HEK293 (cell line): Measurements from ENCODE around the gene RBM7.

Experiments
- CTCF ChIA-PET: fragments of 350-600 bp; formaldehyde crosslinking; extraction: SDS; loops from one replicate; lab custom pipeline; 2021; ENCODE audit warnings: antibody characterized with exemption; lab: Yijun Ruan, JAX
- POLR2A ChIA-PET: fragments of 300-600 bp; formaldehyde crosslinking; extraction: SDS; loops from one replicate; lab custom pipeline; 2020; ENCODE audit warnings: antibody characterized with exemption, inconsistent platforms; lab: Yijun Ruan, JAX
- H3K27ac ChIP-seq: fragments of 200-500 bp; sonication (Bioruptor generic); 2 replicates; pipeline ENCODE4 v1.5.1; 2014; ENCODE audit warnings: low read depth, low read length, control low read depth, inconsistent platforms; ENCODE audit errors: extremely low read depth
- H3K36me3 ChIP-seq, 2 experiments: fragments of 200-500 bp in 1 of 2; sonication (Bioruptor generic) in 1 of 2; 1 replicate in 1 of 2; 2 replicates in 1 of 2; pipeline ENCODE4 v1.5.1; 2014 to 2017; ENCODE audit warnings: inconsistent platforms in 2 of 2, low read length in 2 of 2; ENCODE audit not compliant: control insufficient read depth in 2 of 2, insufficient read depth in 1 of 2
- H3K4me1 ChIP-seq: fragments of 200-500 bp; sonication (Bioruptor generic); 2 replicates; pipeline ENCODE4 v1.5.1; 2014; ENCODE audit warnings: mild to moderate bottlenecking, low read length, inconsistent platforms; ENCODE audit not compliant: control insufficient read depth, insufficient read depth
- H3K4me3 ChIP-seq: 2 replicates; pipeline ENCODE4 v1.5.1; 2011; ENCODE audit warnings: low read depth, mild to moderate bottlenecking, control low read depth, low read length, moderate library complexity
- H3K9me3 ChIP-seq: fragments of 200-500 bp; sonication (Bioruptor generic); 2 replicates; pipeline ENCODE4 v1.5.1; 2014; ENCODE audit warnings: low read depth, low read length, inconsistent platforms; ENCODE audit not compliant: control insufficient read depth, insufficient read depth
- BCL6B ChIP-seq: fragments of 450-650 bp; formaldehyde crosslinking; IDR thresholded peaks from 2 replicates; pipeline ENCODE4 v1.5.1; 2017; ENCODE audit warnings: missing biosample characterization, missing genetic modification characterization
- HOXD13 ChIP-seq: sonication (generic); formaldehyde crosslinking; IDR thresholded peaks from 2 replicates; pipeline ENCODE4 v1.8.0; 2022; ENCODE audit warnings: missing genetic modification reagents, borderline replicate concordance
- KLF16 ChIP-seq: fragments of 450-650 bp; formaldehyde crosslinking; IDR thresholded peaks from 2 replicates; pipeline ENCODE4 v1.5.1; 2017; ENCODE audit warnings: missing biosample characterization, missing genetic modification characterization
- MZF1 ChIP-seq: fragments of 450-650 bp; formaldehyde crosslinking; IDR thresholded peaks from 2 replicates; pipeline ENCODE4 v1.5.1; 2017; ENCODE audit warnings: missing biosample characterization, missing genetic modification characterization, borderline replicate concordance
- PRDM10 ChIP-seq: fragments of 450-650 bp; formaldehyde crosslinking; IDR thresholded peaks from 2 replicates; pipeline ENCODE4 v1.5.1; 2016; ENCODE audit warnings: missing biosample characterization, missing genetic modification characterization
- SCRT1 ChIP-seq: fragments of 450-650 bp; formaldehyde crosslinking; IDR thresholded peaks from 2 replicates; pipeline ENCODE4 v1.5.1; 2016; ENCODE audit warnings: missing biosample characterization, missing genetic modification characterization, borderline replicate concordance
- YY2 ChIP-seq: fragments of 450-650 bp; formaldehyde crosslinking; IDR thresholded peaks from 2 replicates; pipeline ENCODE4 v1.5.1; 2016; ENCODE audit warnings: missing biosample characterization, missing genetic modification characterization
- ZFP41 ChIP-seq: fragments of 450-650 bp; formaldehyde crosslinking; IDR thresholded peaks from 2 replicates; pipeline ENCODE4 v1.5.1; 2016; ENCODE audit warnings: missing biosample characterization, missing genetic modification characterization, borderline replicate concordance
- ZNF112 ChIP-seq: fragments of 450-650 bp; formaldehyde crosslinking; IDR thresholded peaks from 2 replicates; pipeline ENCODE4 v1.5.0; 2017; ENCODE audit warnings: missing biosample characterization, missing genetic modification characterization
- ZNF146 ChIP-seq: fragments of 450-650 bp; formaldehyde crosslinking; IDR thresholded peaks from 2 replicates; pipeline ENCODE4 v1.5.1; 2016; ENCODE audit warnings: missing biosample characterization, missing genetic modification characterization
- ZNF239 ChIP-seq: fragments of 450-650 bp; formaldehyde crosslinking; IDR thresholded peaks from 2 replicates; pipeline ENCODE4 v1.5.1; 2016; ENCODE audit warnings: missing biosample characterization, missing genetic modification characterization
- ZNF350 ChIP-seq: fragments of 450-650 bp; formaldehyde crosslinking; IDR thresholded peaks from 2 replicates; pipeline ENCODE4 v1.5.0; 2017; ENCODE audit warnings: missing biosample characterization, mild to moderate bottlenecking, missing genetic modification characterization
- ZNF544 ChIP-seq: fragments of 450-650 bp; formaldehyde crosslinking; IDR thresholded peaks from 2 replicates; pipeline ENCODE4 v1.5.0; 2017; ENCODE audit warnings: missing biosample characterization, missing genetic modification characterization
- ZNF548 ChIP-seq: fragments of 450-650 bp; formaldehyde crosslinking; IDR thresholded peaks from 2 replicates; pipeline ENCODE4 v1.5.1; 2016; ENCODE audit warnings: missing biosample characterization, missing genetic modification characterization
- ZNF571 ChIP-seq: fragments of 450-650 bp; formaldehyde crosslinking; IDR thresholded peaks from 2 replicates; pipeline ENCODE4 v1.5.0; 2017; ENCODE audit warnings: missing biosample characterization, missing genetic modification characterization
- ZNF585B ChIP-seq: fragments of 450-650 bp; formaldehyde crosslinking; IDR thresholded peaks from 2 replicates; pipeline ENCODE4 v1.5.1; 2016; ENCODE audit warnings: missing biosample characterization, missing genetic modification characterization
- ZXDB ChIP-seq: fragments of 450-650 bp; formaldehyde crosslinking; IDR thresholded peaks from 2 replicates; pipeline ENCODE4 v1.5.1; 2016; ENCODE audit warnings: missing biosample characterization, missing genetic modification characterization
- TF ChIP-seq, protein P1 (sequence below): fragments of 450-650 bp; formaldehyde crosslinking; IDR thresholded peaks from 2 replicates; pipeline ENCODE4 v1.5.1; 2017; ENCODE audit warnings: missing biosample characterization, missing genetic modification characterization
- TF ChIP-seq, protein P2 (sequence below): fragments of 450-650 bp; formaldehyde crosslinking; IDR thresholded peaks from 2 replicates; pipeline ENCODE4 v1.5.1; 2016; ENCODE audit warnings: missing biosample characterization, missing genetic modification characterization

Gene RBM7

DNA sequence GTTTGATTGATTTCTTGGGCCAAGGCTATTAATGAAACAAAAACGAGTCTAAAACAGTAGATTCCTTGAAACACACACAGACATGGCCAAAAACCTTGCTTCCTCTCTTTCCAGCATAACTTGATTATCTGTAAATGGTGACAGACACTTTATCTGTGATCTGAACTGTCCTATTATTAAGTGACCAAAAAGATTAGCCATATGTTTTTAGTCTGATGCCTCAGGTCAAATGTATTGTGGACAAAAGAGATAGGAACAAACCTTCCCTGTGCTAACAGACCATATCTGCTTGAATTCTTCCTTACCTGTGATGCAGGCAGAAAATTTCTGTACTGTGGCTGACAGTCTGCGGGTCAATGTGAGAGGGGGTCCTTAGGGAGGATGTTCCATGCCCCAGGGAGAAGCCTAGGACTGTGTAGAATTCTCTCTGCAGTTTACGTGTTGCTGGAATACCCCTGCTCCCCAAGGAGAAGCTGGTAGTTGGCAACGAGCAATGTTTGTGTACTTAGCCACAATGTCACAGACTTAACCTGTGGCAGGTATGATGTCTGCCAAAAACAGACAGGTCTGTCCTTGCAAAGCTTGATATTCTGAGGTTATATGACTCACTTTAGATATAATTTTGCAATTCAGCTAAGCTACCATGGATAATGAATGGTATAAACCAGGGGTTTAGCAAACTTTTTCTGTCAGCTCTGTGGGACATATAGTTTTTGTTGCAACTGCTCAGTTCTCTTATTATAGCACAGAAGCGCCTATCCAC, 31.4 kb upstream of the RBM7 start:
- Histone ChIP-seq H3K9me3 (no peaks in the 10 kb centered on the region), H3K36me3 (no peaks in the 10 kb centered on the region), H3K27ac (no peak overlapping the region), H3K4me1 (no peaks in the 10 kb centered on the region), H3K4me3 (no peak overlapping the region)
- TF ChIP-seq, protein P1, sequence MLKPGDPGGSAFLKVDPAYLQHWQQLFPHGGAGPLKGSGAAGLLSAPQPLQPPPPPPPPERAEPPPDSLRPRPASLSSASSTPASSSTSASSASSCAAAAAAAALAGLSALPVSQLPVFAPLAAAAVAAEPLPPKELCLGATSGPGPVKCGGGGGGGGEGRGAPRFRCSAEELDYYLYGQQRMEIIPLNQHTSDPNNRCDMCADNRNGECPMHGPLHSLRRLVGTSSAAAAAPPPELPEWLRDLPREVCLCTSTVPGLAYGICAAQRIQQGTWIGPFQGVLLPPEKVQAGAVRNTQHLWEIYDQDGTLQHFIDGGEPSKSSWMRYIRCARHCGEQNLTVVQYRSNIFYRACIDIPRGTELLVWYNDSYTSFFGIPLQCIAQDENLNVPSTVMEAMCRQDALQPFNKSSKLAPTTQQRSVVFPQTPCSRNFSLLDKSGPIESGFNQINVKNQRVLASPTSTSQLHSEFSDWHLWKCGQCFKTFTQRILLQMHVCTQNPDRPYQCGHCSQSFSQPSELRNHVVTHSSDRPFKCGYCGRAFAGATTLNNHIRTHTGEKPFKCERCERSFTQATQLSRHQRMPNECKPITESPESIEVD (tag by site-specific recombination) = no peak
- TF ChIP-seq ZXDB (tag by site-specific recombination) = no peak
- no peak for TF ChIP-seq ZNF585B (tag by site-specific recombination)
- TF ChIP-seq ZFP41 = no peak
- no peak for TF ChIP-seq ZNF548 (tag by site-specific recombination)
- no peak for TF ChIP-seq ZNF112 (tag by site-specific recombination)
- no peak for TF ChIP-seq SCRT1
- TF ChIP-seq MZF1 (tag by site-specific recombination) = no peak
- TF ChIP-seq, protein P2, sequence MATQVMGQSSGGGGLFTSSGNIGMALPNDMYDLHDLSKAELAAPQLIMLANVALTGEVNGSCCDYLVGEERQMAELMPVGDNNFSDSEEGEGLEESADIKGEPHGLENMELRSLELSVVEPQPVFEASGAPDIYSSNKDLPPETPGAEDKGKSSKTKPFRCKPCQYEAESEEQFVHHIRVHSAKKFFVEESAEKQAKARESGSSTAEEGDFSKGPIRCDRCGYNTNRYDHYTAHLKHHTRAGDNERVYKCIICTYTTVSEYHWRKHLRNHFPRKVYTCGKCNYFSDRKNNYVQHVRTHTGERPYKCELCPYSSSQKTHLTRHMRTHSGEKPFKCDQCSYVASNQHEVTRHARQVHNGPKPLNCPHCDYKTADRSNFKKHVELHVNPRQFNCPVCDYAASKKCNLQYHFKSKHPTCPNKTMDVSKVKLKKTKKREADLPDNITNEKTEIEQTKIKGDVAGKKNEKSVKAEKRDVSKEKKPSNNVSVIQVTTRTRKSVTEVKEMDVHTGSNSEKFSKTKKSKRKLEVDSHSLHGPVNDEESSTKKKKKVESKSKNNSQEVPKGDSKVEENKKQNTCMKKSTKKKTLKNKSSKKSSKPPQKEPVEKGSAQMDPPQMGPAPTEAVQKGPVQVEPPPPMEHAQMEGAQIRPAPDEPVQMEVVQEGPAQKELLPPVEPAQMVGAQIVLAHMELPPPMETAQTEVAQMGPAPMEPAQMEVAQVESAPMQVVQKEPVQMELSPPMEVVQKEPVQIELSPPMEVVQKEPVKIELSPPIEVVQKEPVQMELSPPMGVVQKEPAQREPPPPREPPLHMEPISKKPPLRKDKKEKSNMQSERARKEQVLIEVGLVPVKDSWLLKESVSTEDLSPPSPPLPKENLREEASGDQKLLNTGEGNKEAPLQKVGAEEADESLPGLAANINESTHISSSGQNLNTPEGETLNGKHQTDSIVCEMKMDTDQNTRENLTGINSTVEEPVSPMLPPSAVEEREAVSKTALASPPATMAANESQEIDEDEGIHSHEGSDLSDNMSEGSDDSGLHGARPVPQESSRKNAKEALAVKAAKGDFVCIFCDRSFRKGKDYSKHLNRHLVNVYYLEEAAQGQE (tag by site-specific recombination) = no peak
- no peak for TF ChIP-seq ZNF571 (tag by site-specific recombination)
- no peak for TF ChIP-seq ZNF544 (tag by site-specific recombination)
- TF ChIP-seq ZNF350 (tag by site-specific recombination) = no peak
- no peak for TF ChIP-seq YY2 (tag by site-specific recombination)
- no peak for TF ChIP-seq ZNF146 (tag by site-specific recombination)
- no peak for TF ChIP-seq KLF16 (tag by site-specific recombination)
- no peak for TF ChIP-seq PRDM10 (tag by site-specific recombination)
- TF ChIP-seq BCL6B (tag by site-specific recombination) = no peak
- TF ChIP-seq HOXD13 (CRISPR knock-in tag) = no peak
- no peak for TF ChIP-seq ZNF239
- ChIA-PET POLR2A (no interaction called here), CTCF (interaction anchor here (0.9 to 1.2 kb wide), 2 partner anchors 21 to 88 kb away, joined by 3 read pairs; no protein-coding TSS in a partner anchor)
